Neural progenitor cell (in vitro differentiated cells): ENCODE data around the gene RAX2. TPM values are rescaled to one million over a fixed set of nuclear protein-coding genes. Genes with fewer than 3 reads are reported as not detected.

Experiments
- DNase-seq: peaks from one replicate; pipeline ENCODE4 v3.0.0-alpha.2; 2016; ENCODE audit warnings: low spot score
- H2AFZ ChIP-seq: fragments of 200-600 bp; sonication (generic); replicated peaks from 2 replicates; pipeline ENCODE4 v1.6.1; 2016; ENCODE audit warnings: antibody characterized with exemption
- H3F3A ChIP-seq: fragments of 200-600 bp; sonication (generic); 2 replicates; pipeline ENCODE4 v1.6.1; 2016; ENCODE audit warnings: antibody characterized with exemption, low read depth
- H3K27ac ChIP-seq: fragments of 200-600 bp; sonication (generic); 2 replicates; pipeline ENCODE4 v1.5.1; 2016; ENCODE audit warnings: mild to moderate bottlenecking
- H3K27me3 ChIP-seq: fragments of 200-600 bp; sonication (generic); 2 replicates; pipeline ENCODE4 v1.6.1; 2016; ENCODE audit warnings: mild to moderate bottlenecking, moderate library complexity
- H3K36me3 ChIP-seq: fragments of 200-600 bp; sonication (generic); 2 replicates; pipeline ENCODE4 v1.5.1; 2016
- H3K4me1 ChIP-seq: fragments of 200-600 bp; sonication (generic); 2 replicates; pipeline ENCODE4 v1.6.1; 2016; ENCODE audit warnings: mixed run types
- H3K4me2 ChIP-seq: fragments of 200-600 bp; sonication (generic); 2 replicates; pipeline ENCODE4 v1.6.1; 2016
- H3K4me3 ChIP-seq: fragments of 200-600 bp; sonication (generic); 2 replicates; pipeline ENCODE4 v1.5.1; 2016
- H3K79me2 ChIP-seq: fragments of 200-600 bp; sonication (generic); 2 replicates; pipeline ENCODE4 v1.6.1; 2016; ENCODE audit warnings: low read depth
- H3K9ac ChIP-seq: fragments of 200-600 bp; sonication (generic); 2 replicates; pipeline ENCODE4 v1.6.1; 2016
- H3K9me3 ChIP-seq: fragments of 200-600 bp; sonication (generic); 2 replicates; pipeline ENCODE4 v1.5.1; 2016; ENCODE audit warnings: low read depth
- H4K20me1 ChIP-seq: fragments of 200-600 bp; sonication (generic); 2 replicates; pipeline ENCODE4 v1.6.1; 2016; ENCODE audit warnings: low read depth
- H3K27ac Mint-ChIP-seq: 3 replicates; pipeline ENCODE4 v1.8.0; 2021; ENCODE audit warnings: mixed read lengths
- H3K27me3 Mint-ChIP-seq: 2 replicates; pipeline ENCODE4 v1.8.0; 2022; ENCODE audit warnings: low read depth, mild to moderate bottlenecking, inconsistent platforms, moderate library complexity, mixed read lengths; ENCODE audit not compliant: insufficient read depth
- H3K36me3 Mint-ChIP-seq: 3 replicates; pipeline ENCODE4 v1.8.0; 2021; ENCODE audit warnings: mixed read lengths
- H3K4me1 Mint-ChIP-seq: 3 replicates; pipeline ENCODE4 v1.8.0; 2021; ENCODE audit warnings: mixed read lengths
- H3K4me3 Mint-ChIP-seq: 3 replicates; pipeline ENCODE4 v1.8.0; 2021; ENCODE audit warnings: mild to moderate bottlenecking, moderate library complexity, mixed read lengths
- H3K9me3 Mint-ChIP-seq: 3 replicates; pipeline ENCODE4 v1.8.0; 2020; ENCODE audit warnings: mixed read lengths
- CTCF ChIP-seq: fragments of 200-600 bp; sonication (generic); IDR thresholded peaks from 2 replicates; pipeline ENCODE4 v1.5.1; 2017; ENCODE audit warnings: antibody characterized with exemption, mild to moderate bottlenecking
- EZH2 ChIP-seq: fragments of 200-600 bp; sonication (generic); IDR thresholded peaks from 2 replicates; pipeline ENCODE4 v1.6.1; 2017; ENCODE audit warnings: antibody characterized with exemption, mild to moderate bottlenecking, moderate library complexity
- EZH2phosphoT487 ChIP-seq: fragments of 200-600 bp; sonication (generic); IDR thresholded peaks from 2 replicates; pipeline ENCODE4 v1.6.1; 2017; ENCODE audit warnings: antibody characterized with exemption
- total RNA-seq: library from RNA; depleted of rRNA; stranded (reverse); fragments of >200 nt; gene quantifications from 2 replicates; pipeline ENCODE4 v1.2.3, GENCODE V29; 2015; ENCODE audit warnings: low replicate concordance

RAX2 gene
- total RNA-seq = not detected in 2 replicates

DNA sequence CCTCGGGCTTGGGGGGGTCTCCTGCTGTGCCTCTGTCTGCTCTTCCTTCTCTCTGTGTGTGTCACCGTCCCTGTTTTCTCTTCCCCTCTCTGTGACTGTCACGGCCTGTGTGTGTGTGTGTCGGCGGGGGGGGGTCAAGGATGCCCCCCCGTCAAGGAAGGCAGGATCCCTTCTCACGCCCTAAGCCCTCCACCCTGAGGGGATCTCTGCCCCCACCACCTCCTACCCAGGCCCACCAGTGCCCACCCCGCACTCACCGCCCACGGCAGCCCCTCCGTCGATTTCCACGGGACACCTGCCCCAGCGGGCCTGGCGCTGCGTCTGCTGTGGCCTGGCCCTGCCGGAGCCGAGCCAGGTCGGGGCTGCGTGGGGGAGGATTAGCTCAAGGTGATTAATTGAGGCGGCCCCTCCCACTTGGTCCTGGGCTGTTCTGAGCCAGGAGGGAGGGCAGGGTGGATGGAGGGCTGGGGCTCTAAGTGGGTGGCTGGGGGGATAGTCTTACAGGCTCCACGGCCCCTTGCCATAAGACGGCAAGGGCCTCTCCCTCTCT, at the start of gene RAX2:
Gene RAX2, minus strand, starts transcription at position 323 of the 550 bp plus-strand sequence. CDS start 486 bp downstream, outside the sequence.
- H3K27ac ChIP-seq = no peak within 1 kb of the TSS
- H3K79me2 ChIP-seq = no peaks in the 10 kb centered on the region
- peak within 1 kb of the TSS; percentile 34 for H3K27ac Mint-ChIP-seq
- no peak within 1 kb of the TSS for H2AFZ ChIP-seq
- H3K27me3 Mint-ChIP-seq = peaks cover 7% of the 10 kb centered on the region
- H3K4me3 ChIP-seq = no peak within 1 kb of the TSS
- no peaks in the 10 kb centered on the region for H3K36me3 ChIP-seq
- TF ChIP-seq CTCF = no peak
- no peak for TF ChIP-seq EZH2phosphoT487
- TF ChIP-seq EZH2 = no peak
- H3K4me2 ChIP-seq = no peak within 1 kb of the TSS
- no peaks in the 10 kb centered on the region for H4K20me1 ChIP-seq
- peaks cover 2% of the 10 kb centered on the region for H3K36me3 Mint-ChIP-seq
- H3K4me1 ChIP-seq = peaks cover 14% of the 10 kb centered on the region
- H3F3A ChIP-seq = peaks cover 4% of the 10 kb centered on the region
- H3K9ac ChIP-seq = no peak within 1 kb of the TSS
- H3K4me3 Mint-ChIP-seq = peak within 1 kb of the TSS; percentile 22
- H3K4me1 Mint-ChIP-seq = peaks cover 10% of the 10 kb centered on the region
- no peak for DNase-seq
- H3K27me3 ChIP-seq = no peaks in the 10 kb centered on the region
- H3K9me3 Mint-ChIP-seq = no peaks in the 10 kb centered on the region
- no peaks in the 10 kb centered on the region for H3K9me3 ChIP-seq

GRCh38 chr19:3821156-3821555, 49.1 kb upstream of the RAX2 start:
- peaks cover 5% of the 10 kb centered on the region for H3K27me3 Mint-ChIP-seq
- Histone ChIP-seq H3K4me2 (no peak overlapping the region), H3K27ac (no peak overlapping the region), H3K9ac (no peak overlapping the region), H3K27me3 (peaks cover 10% of the 10 kb centered on the region), H3K36me3 (no peaks in the 10 kb centered on the region), H3F3A (no peaks in the 10 kb centered on the region), H4K20me1 (peaks cover 6% of the 10 kb centered on the region), H3K9me3 (no peaks in the 10 kb centered on the region), H3K4me1 (no peaks in the 10 kb centered on the region), H3K4me3 (no peak overlapping the region), H3K79me2 (no peaks in the 10 kb centered on the region), H2AFZ (no peak overlapping the region)
- peaks cover 8% of the 10 kb centered on the region for H3K4me1 Mint-ChIP-seq
- no peaks in the 10 kb centered on the region for H3K9me3 Mint-ChIP-seq
- H3K36me3 Mint-ChIP-seq = no peaks in the 10 kb centered on the region
- H3K27ac Mint-ChIP-seq = no peak overlapping the region
- H3K4me3 Mint-ChIP-seq = no peak overlapping the region
- TF ChIP-seq CTCF (no peak), EZH2 (no peak), EZH2phosphoT487 (no peak)
- DNase-seq = no peak

- no peaks in the 10 kb centered on the region for H3K9me3 ChIP-seq
- TF ChIP-seq CTCF = no peak
- no peak for TF ChIP-seq EZH2phosphoT487
- TF ChIP-seq EZH2 = no peak
- peaks cover 10% of the 10 kb centered on the region for H3K27me3 ChIP-seq
- no peak overlapping the region for H3K4me3 ChIP-seq
- no peak overlapping the region for H2AFZ ChIP-seq
- H3K4me3 Mint-ChIP-seq = no peak overlapping the region
- no peaks in the 10 kb centered on the region for H3K36me3 Mint-ChIP-seq
- H3F3A ChIP-seq = no peaks in the 10 kb centered on the region
- H4K20me1 ChIP-seq = peaks cover 6% of the 10 kb centered on the region
- H3K4me1 Mint-ChIP-seq = peaks cover 8% of the 10 kb centered on the region
- H3K9me3 Mint-ChIP-seq = no peaks in the 10 kb centered on the region
- no peak overlapping the region for H3K9ac ChIP-seq
- no peaks in the 10 kb centered on the region for H3K79me2 ChIP-seq
- no peak overlapping the region for H3K27ac Mint-ChIP-seq
- no peaks in the 10 kb centered on the region for H3K4me1 ChIP-seq
- no peak for DNase-seq
- no peaks in the 10 kb centered on the region for H3K36me3 ChIP-seq
- peaks cover 5% of the 10 kb centered on the region for H3K27me3 Mint-ChIP-seq
- H3K27ac ChIP-seq = no peak overlapping the region
- H3K4me2 ChIP-seq = no peak overlapping the region
Measured at GRCh38 chr19:3819989-3820388, 48.0 kb upstream of the RAX2 start.
